Activated naive CD8-positive, alpha-beta T cell (primary cell): Measurements from ENCODE around the gene ZNF385B.

Experiments
- H3K27ac Mint-ChIP-seq: one replicate; pipeline ENCODE4 v1.8.0; 2021; ENCODE audit warnings: mixed read lengths
- H3K27me3 Mint-ChIP-seq: one replicate; pipeline ENCODE4 v1.8.0; 2021; ENCODE audit warnings: mixed read lengths
- H3K36me3 Mint-ChIP-seq: one replicate; pipeline ENCODE4 v1.8.0; 2021; ENCODE audit warnings: mixed read lengths
- H3K4me1 Mint-ChIP-seq: one replicate; pipeline ENCODE4 v1.8.0; 2021; ENCODE audit warnings: low read depth, mixed read lengths
- H3K4me3 Mint-ChIP-seq: one replicate; pipeline ENCODE4 v1.8.0; 2021; ENCODE audit warnings: mild to moderate bottlenecking, mixed read lengths
- H3K9me3 Mint-ChIP-seq: one replicate; pipeline ENCODE4 v1.8.0; 2021; ENCODE audit warnings: low read depth, mixed read lengths

The ZNF385B gene

GRCh38 chr2:179711375-179711774, 150.0 kb downstream of the ZNF385B start:
- no peak overlapping the region for H3K27ac Mint-ChIP-seq
- H3K9me3 Mint-ChIP-seq: no peaks in the 10 kb centered on the region
- H3K27me3 Mint-ChIP-seq: peaks cover 6% of the 10 kb centered on the region
- H3K4me1 Mint-ChIP-seq: no peaks in the 10 kb centered on the region
- no peak overlapping the region for H3K4me3 Mint-ChIP-seq
- no peaks in the 10 kb centered on the region for H3K36me3 Mint-ChIP-seq

GRCh38 chr2:179703702-179704101, 157.7 kb downstream of the ZNF385B start:
- Mint-ChIP-seq H3K27ac (no peak overlapping the region), H3K27me3 (no peaks in the 10 kb centered on the region), H3K36me3 (no peaks in the 10 kb centered on the region), H3K4me1 (no peaks in the 10 kb centered on the region), H3K9me3 (no peaks in the 10 kb centered on the region), H3K4me3 (no peak overlapping the region)

GRCh38 chr2:179702912-179703311, 158.5 kb downstream of the ZNF385B start:
- Mint-ChIP-seq H3K9me3 (no peaks in the 10 kb centered on the region), H3K27me3 (no peaks in the 10 kb centered on the region), H3K4me1 (no peaks in the 10 kb centered on the region), H3K36me3 (no peaks in the 10 kb centered on the region), H3K4me3 (no peak overlapping the region), H3K27ac (no peak overlapping the region)

GRCh38 chr2:179701524-179702110, 159.8 kb downstream of the ZNF385B start:
- no peaks in the 10 kb centered on the region for H3K27me3 Mint-ChIP-seq
- no peaks in the 10 kb centered on the region for H3K9me3 Mint-ChIP-seq
- no peak overlapping the region for H3K27ac Mint-ChIP-seq
- H3K36me3 Mint-ChIP-seq: no peaks in the 10 kb centered on the region
- H3K4me1 Mint-ChIP-seq: no peaks in the 10 kb centered on the region
- no peak overlapping the region for H3K4me3 Mint-ChIP-seq

GRCh38 chr2:179695486-179695885, 165.9 kb downstream of the ZNF385B start:
- Mint-ChIP-seq H3K36me3 (no peaks in the 10 kb centered on the region), H3K4me3 (no peak overlapping the region), H3K27me3 (peaks cover 3% of the 10 kb centered on the region), H3K4me1 (no peaks in the 10 kb centered on the region), H3K9me3 (no peaks in the 10 kb centered on the region), H3K27ac (no peak overlapping the region)

GRCh38 chr2:179694963-179695362, 166.4 kb downstream of the ZNF385B start:
- Mint-ChIP-seq H3K27me3 (peaks cover 3% of the 10 kb centered on the region), H3K4me1 (no peaks in the 10 kb centered on the region)

GRCh38 chr2:179692610-179693009, 168.8 kb downstream of the ZNF385B start:
- no peak overlapping the region for H3K27ac Mint-ChIP-seq

More at GRCh38 chr2:179694963-179695362, 166.4 kb downstream of the ZNF385B start:
- no peak overlapping the region for H3K4me3 Mint-ChIP-seq
- H3K36me3 Mint-ChIP-seq: no peaks in the 10 kb centered on the region
- no peaks in the 10 kb centered on the region for H3K9me3 Mint-ChIP-seq
- H3K27ac Mint-ChIP-seq: no peak overlapping the region

GRCh38 chr2:179692043-179692442, 169.4 kb downstream of the ZNF385B start:
- peaks cover 5% of the 10 kb centered on the region for H3K27me3 Mint-ChIP-seq
- peaks cover 4% of the 10 kb centered on the region for H3K9me3 Mint-ChIP-seq
- H3K4me1 Mint-ChIP-seq: no peaks in the 10 kb centered on the region
- H3K4me3 Mint-ChIP-seq: no peak overlapping the region
- no peaks in the 10 kb centered on the region for H3K36me3 Mint-ChIP-seq
- no peak overlapping the region for H3K27ac Mint-ChIP-seq

More at GRCh38 chr2:179692610-179693009, 168.8 kb downstream of the ZNF385B start:
- H3K4me1 Mint-ChIP-seq: no peaks in the 10 kb centered on the region
- no peaks in the 10 kb centered on the region for H3K36me3 Mint-ChIP-seq
- H3K4me3 Mint-ChIP-seq: no peak overlapping the region
- H3K9me3 Mint-ChIP-seq: no peaks in the 10 kb centered on the region
- H3K27me3 Mint-ChIP-seq: peaks cover 5% of the 10 kb centered on the region

GRCh38 chr2:179691235-179691634, 170.2 kb downstream of the ZNF385B start:
- Mint-ChIP-seq H3K27ac (no peak overlapping the region), H3K36me3 (no peaks in the 10 kb centered on the region), H3K4me3 (no peak overlapping the region), H3K4me1 (no peaks in the 10 kb centered on the region), H3K27me3 (peaks cover 7% of the 10 kb centered on the region), H3K9me3 (peaks cover 7% of the 10 kb centered on the region)

- Mint-ChIP-seq H3K27ac (no peak overlapping the region), H3K4me1 (no peaks in the 10 kb centered on the region), H3K27me3 (peaks cover 7% of the 10 kb centered on the region), H3K36me3 (no peaks in the 10 kb centered on the region), H3K9me3 (peaks cover 7% of the 10 kb centered on the region), H3K4me3 (no peak overlapping the region)
These were observed 174.6 kb downstream of the ZNF385B start for GRCh38 chr2:179686718-179687342.

- Mint-ChIP-seq H3K4me3 (no peak overlapping the region), H3K36me3 (no peaks in the 10 kb centered on the region), H3K4me1 (no peaks in the 10 kb centered on the region), H3K27me3 (peaks cover 5% of the 10 kb centered on the region), H3K9me3 (peaks cover 7% of the 10 kb centered on the region), H3K27ac (no peak overlapping the region)
These were observed 175.3 kb downstream of the ZNF385B start for GRCh38 chr2:179686069-179686468.

- Mint-ChIP-seq H3K27ac (no peak overlapping the region), H3K9me3 (peaks cover 7% of the 10 kb centered on the region), H3K36me3 (no peaks in the 10 kb centered on the region), H3K4me3 (no peak overlapping the region), H3K27me3 (peaks cover 4% of the 10 kb centered on the region), H3K4me1 (no peaks in the 10 kb centered on the region)
These were observed 176.3 kb downstream of the ZNF385B start for GRCh38 chr2:179685146-179685545.

GRCh38 chr2:179682756-179683155, 178.7 kb downstream of the ZNF385B start:
- H3K4me3 Mint-ChIP-seq: no peak overlapping the region
- no peaks in the 10 kb centered on the region for H3K4me1 Mint-ChIP-seq
- H3K27ac Mint-ChIP-seq: no peak overlapping the region
- H3K9me3 Mint-ChIP-seq: peaks cover 7% of the 10 kb centered on the region
- H3K27me3 Mint-ChIP-seq: peaks cover 2% of the 10 kb centered on the region
- H3K36me3 Mint-ChIP-seq: no peaks in the 10 kb centered on the region

- no peaks in the 10 kb centered on the region for H3K4me1 Mint-ChIP-seq
- H3K36me3 Mint-ChIP-seq: no peaks in the 10 kb centered on the region
- H3K4me3 Mint-ChIP-seq: no peak overlapping the region
- no peak overlapping the region for H3K27ac Mint-ChIP-seq
- H3K9me3 Mint-ChIP-seq: no peaks in the 10 kb centered on the region
- peaks cover 2% of the 10 kb centered on the region for H3K27me3 Mint-ChIP-seq
These were observed 183.5 kb downstream of the ZNF385B start for GRCh38 chr2:179677746-179678505.

GRCh38 chr2:179677077-179677688, 184.2 kb downstream of the ZNF385B start:
- Mint-ChIP-seq H3K27ac (no peak overlapping the region), H3K4me3 (no peak overlapping the region), H3K4me1 (no peaks in the 10 kb centered on the region), H3K36me3 (no peaks in the 10 kb centered on the region), H3K27me3 (peaks cover 2% of the 10 kb centered on the region), H3K9me3 (no peaks in the 10 kb centered on the region)
